Activated naive CD4-positive, alpha-beta T cell (primary cell): ENCODE results near the gene CEMIP.

Source experiments
- DNase-seq, 4 experiments: peaks; one replicate each; lab custom pipeline; 2025; lab: John Stamatoyannopoulos, UW

The CEMIP gene

GRCh38 chr15:80787316-80787715, 8.1 kb downstream of the CEMIP start:
- DNase-seq = no peak

DNA sequence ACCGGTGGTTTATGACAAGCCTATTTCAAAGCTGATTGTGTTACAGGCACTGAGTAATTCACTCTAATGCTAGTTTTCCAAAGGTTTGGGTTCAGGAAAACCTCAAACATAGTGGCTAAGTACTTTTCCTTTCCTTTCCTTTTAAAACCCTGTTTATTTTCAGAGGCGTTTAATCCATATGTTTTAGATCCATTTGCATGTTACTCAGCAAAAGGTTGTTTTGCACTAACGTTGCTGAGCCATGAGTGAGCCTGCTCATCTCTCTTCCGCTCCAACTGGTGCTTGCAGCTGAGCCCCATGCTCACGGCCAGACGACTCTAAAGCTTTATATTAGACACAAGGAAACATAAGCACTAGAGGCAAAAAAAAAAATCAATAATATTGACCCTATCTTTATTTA, 9.4 kb downstream of the CEMIP start:
- no peak for DNase-seq

- DNase-seq = no peak
These were observed 10.1 kb downstream of the CEMIP start for GRCh38 chr15:80789296-80789695.

DNA sequence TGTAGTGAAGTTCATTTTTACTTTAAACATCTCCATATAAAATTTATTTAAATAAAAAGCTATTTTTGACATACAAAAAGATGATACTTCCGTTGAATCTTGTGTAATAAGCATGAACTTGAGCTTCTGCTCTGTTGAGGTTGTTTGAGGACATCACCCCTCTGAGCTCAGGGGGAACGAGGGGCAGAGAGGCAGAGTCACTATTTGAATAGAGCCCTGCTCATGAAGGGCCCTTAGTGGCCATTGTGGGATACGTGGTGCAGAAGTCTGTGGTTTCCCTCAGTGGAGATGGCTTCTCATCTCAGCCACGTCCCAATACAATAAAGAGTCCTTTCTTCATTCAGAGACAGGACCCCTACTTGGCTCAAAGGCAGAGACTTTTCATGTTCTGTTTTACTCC, 10.6 kb downstream of the CEMIP start:
- DNase-seq = no peak

GRCh38 chr15:80790236-80790635, 11.1 kb downstream of the CEMIP start:
- no peak for DNase-seq

DNA sequence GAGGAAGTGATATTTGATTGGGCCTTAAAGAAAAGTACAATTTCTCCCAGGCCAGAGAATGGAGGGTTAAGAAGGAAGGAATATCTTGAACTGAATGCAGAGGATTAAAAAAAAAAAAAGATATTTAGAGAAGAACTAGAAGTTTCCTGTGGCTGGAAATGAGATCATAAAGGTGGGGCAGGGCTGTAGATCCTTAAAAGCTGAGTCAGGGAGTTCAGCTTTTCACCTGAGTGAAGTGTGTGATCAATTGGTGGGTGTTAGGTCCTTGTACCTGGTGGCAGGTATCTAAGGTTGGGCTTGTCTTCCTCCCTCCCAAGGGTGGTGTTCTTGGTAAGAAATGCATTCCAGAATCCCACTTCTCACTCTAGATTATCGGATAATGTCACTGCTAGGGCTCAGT, 11.8 kb downstream of the CEMIP start:
- DNase-seq = no peak

DNA sequence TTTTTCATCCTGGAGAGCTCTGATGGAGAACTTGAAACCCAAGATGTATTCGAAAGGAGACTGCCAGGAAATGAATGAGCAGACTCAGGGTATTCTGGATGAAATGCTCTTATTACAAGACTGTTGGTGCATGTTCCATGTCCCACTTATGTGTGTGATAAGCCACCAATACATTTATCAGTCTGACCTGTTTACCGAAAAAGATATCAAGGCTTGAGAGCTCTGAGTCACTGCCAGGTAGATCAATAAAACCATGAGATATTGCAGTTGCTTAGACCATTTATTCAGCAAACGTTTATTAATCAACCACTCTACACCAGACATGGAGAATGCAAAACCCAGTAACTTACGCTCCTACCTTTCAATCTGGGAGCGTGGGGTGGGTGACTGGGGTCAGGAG, 17.2 kb downstream of the CEMIP start:
- DNase-seq = no peak

DNA sequence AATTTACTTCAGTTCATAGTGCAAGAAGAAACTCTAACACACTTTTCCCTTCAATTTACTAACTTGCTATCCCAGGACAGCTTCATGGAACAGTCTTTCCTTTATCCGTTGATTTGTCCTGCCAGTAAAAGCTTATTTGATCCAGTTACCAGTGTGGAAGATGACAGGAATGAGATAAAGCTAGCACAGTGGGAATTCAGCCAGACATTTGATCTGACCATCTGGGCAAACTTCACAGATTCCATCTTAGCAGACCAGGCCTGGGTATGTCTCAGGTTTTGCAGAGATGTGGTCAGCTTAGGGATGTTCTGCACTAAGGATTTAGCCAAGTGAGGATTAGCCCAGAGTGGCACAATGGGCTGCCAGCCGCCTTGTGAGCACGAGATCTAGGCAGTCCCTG, 19.7 kb downstream of the CEMIP start:
- no peak for DNase-seq

DNA sequence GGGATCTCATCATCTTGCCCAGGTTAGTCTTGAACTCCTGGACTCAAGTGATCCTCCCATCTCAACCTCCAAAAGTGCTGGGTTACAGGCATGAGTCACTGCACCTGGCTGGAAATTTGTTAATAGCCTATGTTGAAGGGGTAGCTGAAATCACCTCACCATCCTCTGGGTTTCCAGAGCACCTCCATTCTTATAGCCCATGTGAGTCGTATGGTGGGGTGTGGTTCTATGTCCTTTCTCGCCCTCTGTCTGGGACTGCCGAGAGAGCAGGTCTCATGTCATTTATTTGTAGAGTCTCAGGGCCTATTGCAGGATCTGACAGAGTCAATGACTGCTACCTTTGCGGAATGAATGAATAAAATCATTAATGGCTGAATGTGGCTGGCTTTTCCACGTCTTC, 20.9 kb downstream of the CEMIP start:
- no peak for DNase-seq

GRCh38 chr15:80801891-80802680, 22.9 kb downstream of the CEMIP start:
- DNase-seq = no peak

GRCh38 chr15:80803580-80804525, 24.7 kb downstream of the CEMIP start:
- no peak for DNase-seq

DNA sequence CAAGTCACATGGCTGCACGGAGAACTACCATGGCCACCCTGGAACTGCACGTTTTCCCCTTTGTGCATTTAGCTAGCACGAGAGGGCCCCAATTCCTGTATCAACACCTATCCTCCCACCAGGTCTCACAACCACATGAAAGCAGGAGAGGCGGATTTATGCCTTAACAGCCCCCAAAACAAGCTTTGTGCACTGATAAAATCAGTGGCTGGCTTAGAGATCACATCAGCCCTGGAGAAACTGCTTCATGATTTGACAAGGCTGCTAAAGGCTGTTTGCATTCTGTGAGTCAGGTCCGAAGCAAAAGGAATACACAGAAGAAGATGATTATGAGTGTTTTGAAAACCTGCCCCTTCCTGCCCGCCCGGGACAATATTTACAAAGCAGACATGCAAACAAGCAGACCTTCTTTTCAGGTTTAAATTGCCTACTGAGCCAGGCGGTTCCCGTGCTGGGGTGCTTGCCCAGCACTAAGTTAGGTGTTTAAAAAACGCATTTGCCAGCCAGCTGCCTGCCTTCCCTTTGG, 25.9 kb downstream of the CEMIP start:
- DNase-seq = no peak

DNA sequence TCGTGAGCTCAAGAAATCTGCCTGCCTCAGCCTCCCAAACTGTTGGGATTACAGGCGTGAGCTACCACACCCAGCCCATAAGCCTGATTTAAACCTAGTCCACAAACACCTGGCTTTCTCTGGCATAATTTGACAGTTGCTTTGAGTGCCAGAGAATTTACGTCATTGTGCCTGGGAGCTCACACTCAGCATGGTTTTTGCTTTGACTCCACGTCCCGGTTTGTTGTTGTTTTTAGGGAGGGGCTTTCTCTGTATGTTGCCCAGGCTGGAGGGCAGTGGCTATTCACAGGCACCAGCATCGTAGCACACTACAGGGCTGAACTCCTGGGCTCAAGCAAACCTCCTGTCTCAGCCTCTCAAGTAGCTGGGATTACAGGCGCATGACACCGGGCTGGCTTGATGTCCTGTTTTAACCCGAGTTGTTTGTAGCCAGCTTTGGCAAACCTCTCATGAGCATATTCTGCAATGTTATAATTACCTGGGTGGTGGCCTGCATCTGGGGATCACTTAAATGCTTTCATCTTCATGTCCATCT, 32.7 kb downstream of the CEMIP start:
- no peak for DNase-seq

- no peak for DNase-seq
These were observed 35.9 kb downstream of the CEMIP start for GRCh38 chr15:80815106-80815505.

- no peak for DNase-seq
These were observed 37.0 kb downstream of the CEMIP start for GRCh38 chr15:80816049-80816653.

DNA sequence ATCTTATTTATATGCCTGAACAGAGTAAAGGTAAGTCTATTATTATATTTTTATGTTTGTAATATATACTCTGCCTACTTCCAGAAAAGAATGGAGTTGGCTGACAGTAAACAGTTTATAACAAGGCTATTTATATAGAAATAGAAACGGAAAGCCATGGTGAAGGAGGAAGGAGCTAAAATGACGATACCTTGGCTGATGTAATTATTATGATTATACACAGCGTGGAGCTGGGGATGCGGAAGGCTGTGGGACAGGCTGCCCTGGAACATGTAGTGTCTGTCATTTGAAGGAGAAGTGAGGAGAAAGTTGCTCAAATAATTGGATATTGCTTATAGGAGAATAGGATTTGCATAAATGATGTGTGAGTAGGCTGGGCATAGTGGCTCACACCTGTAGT, 37.8 kb downstream of the CEMIP start:
- no peak for DNase-seq

- DNase-seq = no peak
These were observed 38.7 kb downstream of the CEMIP start for GRCh38 chr15:80817901-80818300.

DNA sequence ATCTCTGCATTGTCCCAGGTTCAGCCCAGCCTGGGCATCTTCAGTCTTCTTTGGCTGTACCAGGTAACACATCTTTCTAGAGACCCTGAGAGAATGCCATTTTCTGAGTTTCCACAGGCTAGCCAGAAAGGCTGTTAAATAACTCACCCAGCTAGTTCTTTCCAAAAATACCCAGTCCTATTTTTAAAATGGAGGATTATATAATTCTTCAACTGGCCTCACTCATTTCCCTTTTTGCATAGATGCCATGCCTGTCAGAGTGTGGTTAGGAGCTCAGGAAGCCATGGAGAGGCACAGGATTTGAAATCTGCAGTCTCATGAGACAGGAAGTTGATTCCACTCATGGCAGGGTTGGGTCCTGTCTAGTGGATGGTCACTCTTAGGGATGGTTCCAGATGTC, 39.8 kb downstream of the CEMIP start:
- DNase-seq = no peak

- DNase-seq = no peak
These were observed 40.9 kb downstream of the CEMIP start for GRCh38 chr15:80820092-80820491.

- no peak for DNase-seq
These were observed 43.1 kb downstream of the CEMIP start for GRCh38 chr15:80822256-80822655.

- DNase-seq = no peak
These were observed 43.5 kb downstream of the CEMIP start for GRCh38 chr15:80822676-80823075.

DNA sequence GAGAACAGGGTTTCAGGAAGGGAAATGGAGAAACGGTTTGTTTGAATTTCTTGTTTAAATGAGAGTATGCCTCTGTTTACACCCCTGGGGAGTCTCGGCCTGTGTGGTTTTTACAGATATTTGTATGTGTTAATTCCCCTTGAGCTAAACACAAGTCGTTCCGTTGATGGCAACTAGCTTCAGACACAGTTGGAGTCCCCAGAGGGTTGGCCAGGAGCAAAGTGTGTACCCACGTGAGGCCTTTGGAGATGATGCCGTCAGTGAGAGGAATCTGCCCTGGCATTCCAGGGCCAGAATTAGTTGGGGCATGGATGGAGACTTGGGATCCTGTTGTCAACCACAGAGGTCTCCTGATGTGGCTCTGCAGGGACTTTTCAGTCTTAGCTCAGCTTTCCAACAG, 44.0 kb downstream of the CEMIP start:
- DNase-seq = no peak
